Smooth muscle cell (in vitro differentiated cells): ENCODE measurements around the gene PBRM1. TPM values are rescaled to one million over a fixed set of nuclear protein-coding genes. Genes with fewer than 3 reads are reported as not detected.

Experiments used
- DNase-seq: peaks from one replicate; lab custom pipeline; 2025; ENCODE audit not compliant: unreplicated experiment; lab: John Stamatoyannopoulos, UW
- H2AFZ ChIP-seq: fragments of 200-600 bp; sonication (generic); 2 replicates; pipeline ENCODE4 v1.6.0; 2016; ENCODE audit warnings: antibody characterized with exemption, low read depth, mild to moderate bottlenecking
- H3F3A ChIP-seq: fragments of 200-600 bp; sonication (generic); 2 replicates; pipeline ENCODE4 v1.6.0; 2017; ENCODE audit warnings: antibody characterized with exemption, low read depth
- H3K27ac ChIP-seq: fragments of 200-600 bp; sonication (generic); 2 replicates; pipeline ENCODE4 v1.5.1; 2016; ENCODE audit warnings: low read depth, mild to moderate bottlenecking
- H3K27me3 ChIP-seq: fragments of 200-600 bp; sonication (generic); 2 replicates; pipeline ENCODE4 v1.6.1; 2016; ENCODE audit warnings: low read depth, mild to moderate bottlenecking
- H3K36me3 ChIP-seq: fragments of 200-600 bp; sonication (generic); 2 replicates; pipeline ENCODE4 v1.5.1; 2016; ENCODE audit warnings: low read depth
- H3K4me1 ChIP-seq: fragments of 200-600 bp; sonication (generic); 2 replicates; pipeline ENCODE4 v1.5.1; 2016; ENCODE audit warnings: low read depth
- H3K4me2 ChIP-seq: fragments of 200-600 bp; sonication (generic); 2 replicates; pipeline ENCODE4 v1.6.0; 2016; ENCODE audit warnings: mild to moderate bottlenecking
- H3K4me3 ChIP-seq: fragments of 200-600 bp; sonication (generic); 2 replicates; pipeline ENCODE4 v1.5.1; 2016; ENCODE audit warnings: mild to moderate bottlenecking
- H3K79me2 ChIP-seq: fragments of 200-600 bp; sonication (generic); 2 replicates; pipeline ENCODE4 v1.6.0; 2016; ENCODE audit warnings: low read depth, mild to moderate bottlenecking
- H3K9ac ChIP-seq: fragments of 200-600 bp; sonication (generic); 2 replicates; pipeline ENCODE4 v1.6.0; 2016; ENCODE audit warnings: low read depth
- H3K9me3 ChIP-seq: fragments of 200-600 bp; sonication (generic); replicated peaks from 2 replicates; pipeline ENCODE4 v1.5.1; 2016; ENCODE audit warnings: low read depth
- H4K20me1 ChIP-seq: fragments of 200-600 bp; sonication (generic); 2 replicates; pipeline ENCODE4 v1.6.0; 2016; ENCODE audit warnings: low read depth
- WGBS: methylation state at CpG from one replicate; pipeline ENCODE4 v1.1.7; 2016; ENCODE audit warnings: low lambda C conversion rate; 5-methylcytosine and 5-hydroxymethylcytosine counted together
- polyA plus RNA-seq: library from polyadenylated mRNA; unstranded; fragments of >200 nt; fragmentation: Nextera tagmentation; extraction: Ambion mirVana; gene quantifications from 2 replicates; pipeline ENCODE4 v1.2.1, GENCODE V29; 2016
- total RNA-seq: library from RNA; depleted of rRNA; stranded (reverse); fragments of >200 nt; gene quantifications from 2 replicates; pipeline ENCODE4 v1.2.3, GENCODE V29; 2014
- TF ChIP-seq, protein P1 (sequence below): fragments of 200-600 bp; sonication (generic); IDR thresholded peaks from 2 replicates; pipeline ENCODE4 v1.5.1; 2017; ENCODE audit warnings: borderline replicate concordance, mild to moderate bottlenecking, antibody characterized with exemption; ENCODE audit not compliant: insufficient read depth, poor library complexity, severe bottlenecking

PBRM1 gene
- total and polyA plus RNA-seq, 2 experiments from 2014 or later: 27.6 to 62.8 TPM

GRCh38 chr3:52523386-52524257 lies 162.1 kb downstream of the PBRM1 start:
- TF ChIP-seq, protein P1, sequence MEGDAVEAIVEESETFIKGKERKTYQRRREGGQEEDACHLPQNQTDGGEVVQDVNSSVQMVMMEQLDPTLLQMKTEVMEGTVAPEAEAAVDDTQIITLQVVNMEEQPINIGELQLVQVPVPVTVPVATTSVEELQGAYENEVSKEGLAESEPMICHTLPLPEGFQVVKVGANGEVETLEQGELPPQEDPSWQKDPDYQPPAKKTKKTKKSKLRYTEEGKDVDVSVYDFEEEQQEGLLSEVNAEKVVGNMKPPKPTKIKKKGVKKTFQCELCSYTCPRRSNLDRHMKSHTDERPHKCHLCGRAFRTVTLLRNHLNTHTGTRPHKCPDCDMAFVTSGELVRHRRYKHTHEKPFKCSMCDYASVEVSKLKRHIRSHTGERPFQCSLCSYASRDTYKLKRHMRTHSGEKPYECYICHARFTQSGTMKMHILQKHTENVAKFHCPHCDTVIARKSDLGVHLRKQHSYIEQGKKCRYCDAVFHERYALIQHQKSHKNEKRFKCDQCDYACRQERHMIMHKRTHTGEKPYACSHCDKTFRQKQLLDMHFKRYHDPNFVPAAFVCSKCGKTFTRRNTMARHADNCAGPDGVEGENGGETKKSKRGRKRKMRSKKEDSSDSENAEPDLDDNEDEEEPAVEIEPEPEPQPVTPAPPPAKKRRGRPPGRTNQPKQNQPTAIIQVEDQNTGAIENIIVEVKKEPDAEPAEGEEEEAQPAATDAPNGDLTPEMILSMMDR: no peak
- Histone ChIP-seq H3F3A (no peaks in the 10 kb centered on the region), H3K27me3 (no peaks in the 10 kb centered on the region), H3K4me2 (no peak overlapping the region), H3K36me3 (no peaks in the 10 kb centered on the region), H3K79me2 (no peaks in the 10 kb centered on the region), H3K27ac (no peak overlapping the region), H3K4me3 (no peak overlapping the region), H4K20me1 (peaks cover 35% of the 10 kb centered on the region), H3K9me3 (no peaks in the 10 kb centered on the region), H3K9ac (no peak overlapping the region), H2AFZ (no peak overlapping the region), H3K4me1 (no peaks in the 10 kb centered on the region)
- 96% methylated on average over 26 of the region's 26 CpGs for WGBS
- no peak for DNase-seq

DNA sequence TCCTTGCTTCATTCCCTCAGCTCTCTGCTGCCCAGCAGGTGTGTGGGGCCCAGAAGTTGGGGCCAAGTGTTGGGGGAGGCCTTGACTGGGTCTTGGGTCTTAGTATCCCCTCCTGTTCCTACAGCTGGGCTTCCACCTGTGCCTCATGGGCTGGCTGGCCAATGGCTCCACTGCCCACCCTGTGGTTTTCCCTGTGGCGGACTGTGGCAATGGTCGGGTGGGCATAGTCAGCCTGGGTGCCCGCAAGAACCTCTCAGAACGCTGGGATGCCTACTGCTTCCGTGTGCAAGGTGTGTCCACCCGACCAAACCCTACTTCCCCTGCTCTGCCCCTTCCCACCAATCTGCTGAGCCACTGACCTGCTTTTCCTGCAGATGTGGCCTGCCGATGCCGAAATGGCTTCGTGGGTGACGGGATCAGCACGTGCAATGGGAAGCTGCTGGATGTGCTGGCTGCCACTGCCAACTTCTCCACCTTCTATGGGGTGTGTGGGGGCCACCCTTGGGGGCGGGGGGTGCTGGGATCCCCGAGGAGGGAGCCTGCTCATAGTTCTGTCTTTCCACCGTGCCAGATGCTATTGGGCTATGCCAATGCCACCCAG lies 163.0 kb downstream of the PBRM1 start:
- no peaks in the 10 kb centered on the region for H3K36me3 ChIP-seq
- H3K4me3 ChIP-seq: no peak overlapping the region
- H3K79me2 ChIP-seq: no peaks in the 10 kb centered on the region
- TF ChIP-seq, protein P1: no peak
- H3F3A ChIP-seq: no peaks in the 10 kb centered on the region
- no peak overlapping the region for H3K9ac ChIP-seq
- no peaks in the 10 kb centered on the region for H3K4me1 ChIP-seq
- no peaks in the 10 kb centered on the region for H3K27me3 ChIP-seq
- no peak for DNase-seq
- H4K20me1 ChIP-seq: peaks cover 31% of the 10 kb centered on the region
- H3K4me2 ChIP-seq: no peak overlapping the region
- H2AFZ ChIP-seq: no peak overlapping the region
- WGBS: 97% methylated on average over 14 of the region's 14 CpGs
- no peak overlapping the region for H3K27ac ChIP-seq
- H3K9me3 ChIP-seq: no peaks in the 10 kb centered on the region

DNA sequence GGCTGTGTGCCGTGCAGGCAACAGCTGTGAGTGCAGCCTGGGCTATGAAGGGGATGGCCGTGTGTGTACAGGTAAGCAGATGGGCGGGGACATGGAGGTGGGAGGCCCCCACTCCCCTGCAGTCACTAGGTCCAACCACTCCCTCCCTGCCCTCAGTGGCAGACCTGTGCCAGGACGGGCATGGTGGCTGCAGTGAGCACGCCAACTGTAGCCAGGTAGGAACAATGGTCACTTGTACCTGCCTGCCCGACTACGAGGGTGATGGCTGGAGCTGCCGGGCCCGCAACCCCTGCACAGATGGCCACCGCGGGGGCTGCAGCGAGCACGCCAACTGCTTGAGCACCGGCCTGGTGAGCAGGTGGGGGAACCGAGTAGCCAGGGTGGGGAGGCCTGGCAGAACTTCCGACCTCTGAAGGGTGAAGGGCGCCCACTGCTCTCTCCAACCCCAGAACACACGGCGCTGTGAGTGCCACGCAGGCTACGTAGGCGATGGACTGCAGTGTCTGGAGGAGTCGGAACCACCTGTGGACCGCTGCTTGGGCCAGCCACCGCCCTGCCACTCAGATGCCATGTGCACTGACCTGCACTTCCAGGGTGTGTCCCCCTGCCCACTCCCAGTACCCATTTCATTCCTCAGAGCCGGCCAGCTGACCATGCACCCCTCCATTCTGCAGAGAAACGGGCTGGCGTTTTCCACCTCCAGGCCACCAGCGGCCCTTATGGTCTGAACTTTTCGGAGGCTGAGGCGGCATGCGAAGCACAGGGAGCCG lies 163.6 kb downstream of the PBRM1 start:
- H3K79me2 ChIP-seq: no peaks in the 10 kb centered on the region
- H3K4me1 ChIP-seq: no peaks in the 10 kb centered on the region
- H3K9ac ChIP-seq: no peak overlapping the region
- WGBS: 96% methylated on average over 33 of the region's 33 CpGs
- H3K27me3 ChIP-seq: no peaks in the 10 kb centered on the region
- H3F3A ChIP-seq: no peaks in the 10 kb centered on the region
- peaks cover 24% of the 10 kb centered on the region for H4K20me1 ChIP-seq
- H3K27ac ChIP-seq: no peak overlapping the region
- H3K36me3 ChIP-seq: no peaks in the 10 kb centered on the region
- H2AFZ ChIP-seq: no peak overlapping the region
- H3K4me2 ChIP-seq: no peak overlapping the region
- H3K9me3 ChIP-seq: no peaks in the 10 kb centered on the region
- TF ChIP-seq, protein P1: no peak
- DNase-seq: no peak
- no peak overlapping the region for H3K4me3 ChIP-seq
